Adrenal gland (tissue), 12 donors: ENCODE results near the gene IDH3A. TPM values are rescaled to one million over a fixed set of nuclear protein-coding genes. Genes with fewer than 3 reads are reported as not detected.

ENCODE experiments used
- DNase-seq, 7 donors: peaks; one replicate each; pipeline ENCODE4 v3.0.0-alpha.2; 2019 to 2020
- H3K27ac ChIP-seq, 5 donors: fragments of 200-600 bp; sonication (generic) in 4 of 5; 1 replicate in 3 of 5; 2 replicates in 2 of 5; pipeline versions ENCODE4 v1.5.1 to v1.8.0; 2016 to 2020; ENCODE audit warnings: mild to moderate bottlenecking in 1 of 5
- H3K27me3 ChIP-seq: fragments of 200-600 bp; 2 replicates; pipeline ENCODE4 v1.8.0; 2021
- H3K36me3 ChIP-seq, 2 donors: fragments of 200-600 bp; replicated peaks in 1 of 2; 1 replicate in 1 of 2; 2 replicates in 1 of 2; pipeline versions ENCODE4 v1.5.1 to v1.8.0; 2018 to 2022
- H3K4me1 ChIP-seq, 2 donors: fragments of 200-600 bp; replicated peaks in 1 of 2; 1 replicate in 1 of 2; 2 replicates in 1 of 2; pipeline versions ENCODE4 v1.5.1 to v1.8.0; 2018 to 2021
- H3K4me3 ChIP-seq, 4 donors: fragments of 200-600 bp; sonication (generic) in 3 of 4; one replicate each; pipeline ENCODE4 v1.5.1; 2016 to 2018
- H3K9me3 ChIP-seq, 3 donors: fragments of 200-600 bp; sonication (generic) in 1 of 3; replicated peaks in 1 of 3; 1 replicate in 2 of 3; 2 replicates in 1 of 3; pipeline versions ENCODE4 v1.5.1 to v1.8.0; 2016 to 2021
- CTCF ChIP-seq, 6 experiments: fragments of 450-650 bp in 4 of 6; fragments of 200-600 bp in 2 of 6; sonication (generic) in 1 of 6; IDR thresholded peaks; 1 replicate in 5 of 6; 2 replicates in 1 of 6; pipeline versions ENCODE4 v1.5.1 to v1.8.0; 2016 to 2021; ENCODE audit warnings: antibody characterized with exemption in 6 of 6, mild to moderate bottlenecking in 2 of 6, moderate library complexity in 1 of 6
- POLR2A ChIP-seq, 2 donors: fragments of 450-650 bp; IDR thresholded peaks; one replicate each; pipeline ENCODE4 v1.6.1; 2017; ENCODE audit warnings: antibody characterized with exemption in 2 of 2, mild to moderate bottlenecking in 2 of 2, moderate library complexity in 1 of 2
- WGBS, 4 donors: extraction: QIAGEN DNeasy Blood & Tissue Kit in 2 of 4; methylation state at CpG; one replicate each; pipeline versions ENCODE4 v1.1.5 to v1.1.7; 2013 to 2017; 5-methylcytosine and 5-hydroxymethylcytosine counted together
- intact Hi-C, 2 donors: fragments of 100-400 bp; cut with DNase I; formaldehyde crosslinking; loops; one replicate each; pipeline versions ENCODE4 v1.14.1 to v1.15.0; 2022 to 2023
- polyA plus RNA-seq, 3 donors: library from polyadenylated mRNA; stranded (reverse); fragments of 200-250 nt in 2 of 3; fragments of 350-450 nt in 1 of 3; fragmentation: Illumina TruSeq in 1 of 3; extraction: RNeasy Lipid Tissue Mini Kit (QIAGEN cat#74804) in 1 of 3; gene quantifications; one replicate each; pipeline ENCODE4 v1.2.3, GENCODE V29; 2013 to 2014
- total RNA-seq, 9 donors: library from RNA; depleted of rRNA in 4 of 9; stranded (reverse); fragments of >200 nt in 4 of 9; fragments of 120-200 nt in 1 of 9; fragmentation: NEBNext Ultra II Directional in 1 of 9; extraction: Animal tissue kit (Norgen Biotek cat#: 25700) in 1 of 9; gene quantifications; one replicate each; pipeline versions ENCODE4 v1.1.0 to v1.2.4, GENCODE V29; 2013 to 2023
- donor health status: healthy with polysubstance abuse.
- donor health status: Bipolar disorder and iron deficiency.
- donor health status: DM: yes; HTN: yes; CAD: no.
- donor health status: DM: no; HTN: no; CAD: no.
- donor health status: DM: no; HTN: no; CAD: no.
- donor health status: DM: yes; HTN: yes; CAD: no.

IDH3A gene
- total and polyA plus RNA-seq, 12 donors: 26.9 to 392 (median 132) TPM

GRCh38 chr15:78206326-78207109 is 57.4 kb downstream of the IDH3A start:
- DNase-seq: peak in 3 of 7 donors; percentile 17 to 41 (median 20)
- no peaks in the 10 kb centered on the region for H3K9me3 ChIP-seq
- no peak overlapping the region for H3K4me3 ChIP-seq
- H3K27ac ChIP-seq: peak overlapping the region in 1 of 5 donors; percentile 8
- intact Hi-C loops: no loop called here
- H3K36me3 ChIP-seq: no peaks in the 10 kb centered on the region
- 81 to 87% (median 85%) methylated on average over 12 of the region's 12 CpGs for WGBS, 4 donors
- no peaks in the 10 kb centered on the region for H3K27me3 ChIP-seq
- no peak for TF ChIP-seq POLR2A (IDR thresholded peaks at IDR 0.05)
- no peak for TF ChIP-seq CTCF (IDR thresholded peaks at IDR 0.05)
- H3K4me1 ChIP-seq: peaks cover 21 to 31% of the 10 kb centered on the region in 2 donors

- Histone ChIP-seq H3K36me3 (no peaks in the 10 kb centered on the region), H3K9me3 (no peaks in the 10 kb centered on the region), H3K27me3 (no peaks in the 10 kb centered on the region), H3K27ac (no peak overlapping the region), H3K4me1 (peaks cover 21 to 33% of the 10 kb centered on the region in 2 donors), H3K4me3 (no peak overlapping the region)
- TF ChIP-seq CTCF (IDR thresholded peaks at IDR 0.05) (no peak), POLR2A (IDR thresholded peaks at IDR 0.05) (no peak)
- WGBS, 4 donors: 84 to 92% (median 91%) methylated on average over 5 of the region's 5 CpGs
- intact Hi-C loops: no loop called here
- peak in 1 of 7 donors; percentile 13 for DNase-seq
Observed at GRCh38 chr15:78207110-78207458, 57.9 kb downstream of the IDH3A start.

GRCh38 chr15:78207641-78208340 is 58.6 kb downstream of the IDH3A start:
- H3K4me1 ChIP-seq: peaks cover 27 to 40% of the 10 kb centered on the region in 2 donors
- intact Hi-C loops: no loop called here

More at GRCh38 chr15:78207641-78208340, 58.6 kb downstream of the IDH3A start:
- TF ChIP-seq POLR2A (IDR thresholded peaks at IDR 0.05): no peak
- no peak for TF ChIP-seq CTCF (IDR thresholded peaks at IDR 0.05)
- Histone ChIP-seq H3K36me3 (no peaks in the 10 kb centered on the region), H3K9me3 (no peaks in the 10 kb centered on the region), H3K27ac (no peak overlapping the region), H3K27me3 (no peaks in the 10 kb centered on the region), H3K4me3 (no peak overlapping the region)
- peak in 3 of 7 donors; percentile 11 for DNase-seq
- 89 to 96% (median 91%) methylated on average over 6 to 8 of the region's 8 CpGs for WGBS, 4 donors
